Upper lobe of left lung (tissue), 4 donors: ENCODE results near the gene MICALL1.

Experiments used
- POLR2A ChIP-seq, 4 donors: fragments of 450-650 bp; IDR thresholded peaks; one replicate each; pipeline ENCODE4 v1.5.1; 2016 to 2017; ENCODE audit warnings: antibody characterized with exemption in 4 of 4, mild to moderate bottlenecking in 2 of 4
- POLR2AphosphoS5 ChIP-seq, 2 donors: sonication (generic); formaldehyde crosslinking; IDR thresholded peaks; one replicate each; pipeline ENCODE4 v1.5.1; 2017; ENCODE audit warnings: antibody characterized with exemption in 2 of 2
- TF ChIP-seq, protein P1 (sequence below), 6 experiments: fragments of 450-650 bp in 4 of 6; fragments of 200-600 bp in 2 of 6; sonication (generic) in 2 of 6; IDR thresholded peaks; one replicate each; pipeline ENCODE4 v1.5.1; 2016 to 2019; ENCODE audit warnings: antibody characterized with exemption in 6 of 6

DNA sequence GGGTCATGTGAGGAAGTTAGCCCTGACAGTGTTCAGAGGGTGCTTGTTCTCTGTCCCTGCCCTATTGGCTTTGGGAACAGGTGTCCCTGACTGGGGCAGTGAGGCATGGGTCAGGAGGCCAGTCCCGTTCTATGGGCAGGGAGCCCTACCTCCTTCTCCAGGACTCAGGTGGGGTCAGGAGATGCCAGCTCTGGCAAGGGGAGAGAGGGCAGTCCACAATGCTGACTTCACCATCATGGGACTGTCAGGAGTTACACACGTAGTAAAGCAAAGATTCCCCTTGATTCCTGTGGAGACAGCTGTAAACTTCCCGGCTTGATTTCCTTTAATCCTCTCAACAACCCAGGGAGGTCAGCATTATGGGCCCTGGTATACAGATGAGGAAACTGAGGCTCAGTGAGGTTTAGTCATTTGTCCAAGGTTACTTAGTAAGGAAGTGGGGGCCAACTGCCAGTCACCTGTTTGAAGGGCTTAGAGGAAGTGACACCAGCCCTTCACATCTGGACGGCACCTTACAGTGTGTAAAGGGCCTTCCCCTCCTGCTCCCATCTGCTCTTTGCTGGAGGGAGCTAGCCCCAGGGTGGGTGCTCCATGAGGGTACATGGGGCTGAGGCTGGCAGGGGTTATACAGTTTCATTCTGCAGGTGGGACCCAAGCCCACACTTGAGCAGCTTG lies 11.9 kb downstream of the MICALL1 start:
- TF ChIP-seq, protein P1, sequence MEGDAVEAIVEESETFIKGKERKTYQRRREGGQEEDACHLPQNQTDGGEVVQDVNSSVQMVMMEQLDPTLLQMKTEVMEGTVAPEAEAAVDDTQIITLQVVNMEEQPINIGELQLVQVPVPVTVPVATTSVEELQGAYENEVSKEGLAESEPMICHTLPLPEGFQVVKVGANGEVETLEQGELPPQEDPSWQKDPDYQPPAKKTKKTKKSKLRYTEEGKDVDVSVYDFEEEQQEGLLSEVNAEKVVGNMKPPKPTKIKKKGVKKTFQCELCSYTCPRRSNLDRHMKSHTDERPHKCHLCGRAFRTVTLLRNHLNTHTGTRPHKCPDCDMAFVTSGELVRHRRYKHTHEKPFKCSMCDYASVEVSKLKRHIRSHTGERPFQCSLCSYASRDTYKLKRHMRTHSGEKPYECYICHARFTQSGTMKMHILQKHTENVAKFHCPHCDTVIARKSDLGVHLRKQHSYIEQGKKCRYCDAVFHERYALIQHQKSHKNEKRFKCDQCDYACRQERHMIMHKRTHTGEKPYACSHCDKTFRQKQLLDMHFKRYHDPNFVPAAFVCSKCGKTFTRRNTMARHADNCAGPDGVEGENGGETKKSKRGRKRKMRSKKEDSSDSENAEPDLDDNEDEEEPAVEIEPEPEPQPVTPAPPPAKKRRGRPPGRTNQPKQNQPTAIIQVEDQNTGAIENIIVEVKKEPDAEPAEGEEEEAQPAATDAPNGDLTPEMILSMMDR (IDR thresholded peaks at IDR 0.05) = no peak
- TF ChIP-seq POLR2A (IDR thresholded peaks at IDR 0.05) (no peak), POLR2AphosphoS5 (IDR thresholded peaks at IDR 0.05) (no peak)
